HG03558 (cell line): ENCODE results near the gene FAM47B.

Experiments used
- ATAC-seq: cut with Tn5 transposase; IDR thresholded peaks from one replicate; pipeline ENCODE4 v1.9.1; 2021; ENCODE audit warnings: moderate number of reproducible peaks; ENCODE audit not compliant: unreplicated experiment; ENCODE audit errors: extremely low read depth

FAM47B gene

DNA sequence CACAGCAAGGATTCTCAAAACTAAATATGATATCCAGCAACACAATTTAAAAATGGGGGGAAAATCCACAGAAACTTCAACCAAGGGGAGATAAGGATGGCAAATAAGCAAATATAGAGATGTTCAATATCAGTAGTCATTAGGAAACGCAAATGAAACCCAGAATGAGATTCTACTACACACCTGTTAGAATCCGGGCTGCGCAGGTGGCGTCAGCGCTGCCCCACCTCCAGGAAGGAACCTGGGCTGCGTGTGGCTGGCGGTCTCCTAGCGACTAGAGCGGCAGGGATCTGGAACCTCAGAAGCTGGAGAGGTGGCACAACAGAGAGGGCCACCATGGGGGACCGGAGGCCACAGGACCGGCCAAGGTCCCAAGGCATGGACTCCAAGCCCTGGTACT, at the start of gene FAM47B:
TSS of gene FAM47B (plus strand) at position 301 of the 400 bp plus-strand sequence. CDS start at position 337, 36 bp downstream.
- ATAC-seq: no peak

DNA sequence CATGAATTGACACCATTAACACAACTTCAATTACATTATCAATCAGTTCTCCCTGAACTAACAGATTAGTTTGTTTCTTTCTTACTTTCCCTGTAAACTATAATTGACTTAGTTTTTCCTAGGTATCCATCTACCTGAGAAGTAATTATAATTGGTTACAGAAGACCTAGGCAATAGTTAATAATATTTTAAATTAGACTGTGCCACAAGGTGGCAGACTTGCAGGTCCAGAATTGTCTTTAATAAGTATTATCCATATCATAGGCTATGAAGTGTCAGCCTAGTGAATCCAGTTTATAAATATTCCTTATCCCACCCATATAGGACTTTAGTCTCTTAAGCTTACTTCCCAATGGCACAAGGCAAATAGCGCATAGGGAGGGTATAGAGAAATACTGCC, 48.9 kb upstream of the FAM47B start:
- no peak for ATAC-seq

DNA sequence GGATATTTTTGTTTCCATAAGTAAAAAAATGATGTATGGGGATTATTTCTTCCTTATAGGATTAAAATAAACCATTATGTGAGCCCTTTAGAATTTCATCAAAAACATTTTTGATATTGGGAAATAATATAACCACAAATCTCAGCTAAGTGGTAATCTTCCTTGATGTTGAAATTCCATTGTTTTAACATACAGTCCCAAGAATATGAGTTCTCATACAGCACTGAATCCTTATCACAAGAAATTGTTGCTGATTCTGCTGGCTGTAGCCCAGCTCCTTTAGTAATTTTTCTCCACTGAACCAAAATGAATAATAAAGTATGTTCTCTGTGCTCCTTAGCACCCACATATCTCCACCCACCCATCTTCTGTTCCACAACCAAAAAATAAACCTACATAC, 41.9 kb upstream of the FAM47B start:
- ATAC-seq: no peak

DNA sequence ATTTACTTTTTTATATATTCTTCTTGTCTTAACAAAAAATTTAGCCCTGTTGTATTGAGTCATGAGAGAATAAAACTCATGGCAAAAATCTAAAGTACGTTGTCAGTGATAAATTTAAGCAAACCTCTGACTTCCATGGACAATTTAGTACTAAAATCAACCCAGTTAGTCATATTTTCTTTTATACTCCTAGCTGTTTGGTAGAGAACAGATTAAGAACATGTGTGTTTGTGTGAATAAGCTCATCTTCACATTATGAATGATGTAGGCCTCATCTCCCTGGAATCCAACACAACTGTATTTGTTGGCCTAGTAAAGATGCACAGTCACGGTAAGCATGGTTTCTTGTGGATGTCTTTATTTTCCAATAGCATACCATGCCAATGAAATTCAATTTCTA, 40.8 kb upstream of the FAM47B start:
- ATAC-seq: no peak

DNA sequence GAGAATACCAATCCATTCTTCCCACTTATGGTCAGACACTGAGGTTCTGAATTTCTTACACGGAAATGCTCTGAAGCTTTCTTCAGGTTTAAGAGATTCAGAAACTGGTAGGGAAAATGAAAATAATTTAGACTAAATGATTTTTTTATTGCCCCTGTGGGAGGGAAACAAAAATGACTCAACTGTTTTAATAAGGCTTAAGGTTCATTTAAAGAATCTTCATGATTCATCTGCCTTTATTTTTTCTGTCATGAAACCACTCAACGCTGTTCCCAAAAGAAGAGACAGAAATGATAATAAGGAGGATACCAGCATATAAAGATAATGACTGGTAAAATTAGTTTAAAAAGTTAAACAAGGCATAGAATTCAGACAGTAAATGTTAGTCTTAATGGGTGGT, 39.3 kb upstream of the FAM47B start:
- no peak for ATAC-seq

DNA sequence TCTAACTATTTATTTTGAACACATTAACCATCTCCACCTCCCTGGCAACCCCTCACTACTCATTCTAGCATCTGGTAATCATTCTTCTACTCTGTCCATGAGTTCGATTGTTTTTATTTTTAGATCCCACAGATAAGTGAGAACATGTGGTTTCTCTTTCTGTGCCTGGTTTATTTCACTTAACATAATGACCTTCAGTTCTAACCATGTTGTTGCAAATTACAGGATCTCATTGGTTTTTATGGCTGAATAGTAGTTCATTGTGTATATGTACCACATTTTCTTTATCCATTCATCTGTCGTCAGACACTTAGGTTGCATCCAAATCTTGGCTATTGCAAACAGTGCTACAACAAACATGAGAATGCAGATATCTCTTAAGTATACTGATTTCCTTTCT, 33.4 kb upstream of the FAM47B start:
- no peak for ATAC-seq

DNA sequence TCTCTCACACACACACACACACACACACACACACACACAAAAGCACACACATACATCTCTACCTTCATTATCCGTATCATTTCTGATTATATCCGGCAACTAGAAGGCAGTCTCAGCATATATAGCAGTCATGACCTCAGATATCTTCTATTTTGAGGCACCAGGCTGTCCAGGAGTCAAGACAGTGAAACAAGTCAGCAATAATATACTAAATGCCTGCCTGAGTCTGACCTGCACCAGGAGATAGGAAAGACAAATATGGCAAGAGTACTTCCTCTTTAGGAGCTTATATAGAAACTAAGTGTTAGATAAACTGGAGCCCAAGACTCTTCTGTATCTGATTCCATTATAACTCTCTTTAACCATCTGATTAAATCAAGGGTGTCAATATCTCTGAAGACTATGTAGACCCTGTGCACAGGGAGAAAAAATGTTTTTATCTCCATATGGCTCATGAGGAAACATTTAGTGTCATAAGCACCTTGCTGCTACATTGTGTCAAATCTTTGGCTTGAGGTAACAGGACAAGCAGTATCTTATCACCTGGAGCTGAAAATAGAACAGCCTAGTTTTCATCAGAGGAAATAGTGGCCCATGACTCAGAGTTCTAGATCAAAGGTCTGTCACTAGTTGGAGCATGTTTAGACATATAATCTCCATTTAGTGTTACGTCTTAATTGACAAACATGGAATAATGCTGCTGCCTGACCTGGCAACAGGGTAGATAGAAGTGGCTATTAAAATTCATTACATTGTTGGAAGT, 27.0 kb upstream of the FAM47B start:
- ATAC-seq: no peak

DNA sequence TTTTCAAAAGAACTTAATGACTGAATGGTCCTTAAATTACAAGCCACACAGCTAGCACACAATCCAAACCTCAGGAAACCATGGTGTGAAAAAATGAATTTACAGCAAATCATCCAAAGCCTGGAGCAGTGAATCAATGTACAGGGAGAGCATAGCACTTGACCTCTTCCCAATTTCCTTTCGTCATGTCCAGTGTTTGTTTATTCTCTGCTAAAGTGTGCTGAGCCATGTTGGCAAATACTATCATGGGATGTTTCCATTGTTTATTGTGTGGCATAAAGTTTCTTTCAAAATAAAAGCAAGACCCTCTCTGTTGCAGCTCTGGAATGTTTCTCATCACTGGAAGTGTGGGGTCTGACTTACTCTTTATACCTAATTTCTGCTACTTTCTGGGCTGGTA, 25.4 kb upstream of the FAM47B start:
- no peak for ATAC-seq

DNA sequence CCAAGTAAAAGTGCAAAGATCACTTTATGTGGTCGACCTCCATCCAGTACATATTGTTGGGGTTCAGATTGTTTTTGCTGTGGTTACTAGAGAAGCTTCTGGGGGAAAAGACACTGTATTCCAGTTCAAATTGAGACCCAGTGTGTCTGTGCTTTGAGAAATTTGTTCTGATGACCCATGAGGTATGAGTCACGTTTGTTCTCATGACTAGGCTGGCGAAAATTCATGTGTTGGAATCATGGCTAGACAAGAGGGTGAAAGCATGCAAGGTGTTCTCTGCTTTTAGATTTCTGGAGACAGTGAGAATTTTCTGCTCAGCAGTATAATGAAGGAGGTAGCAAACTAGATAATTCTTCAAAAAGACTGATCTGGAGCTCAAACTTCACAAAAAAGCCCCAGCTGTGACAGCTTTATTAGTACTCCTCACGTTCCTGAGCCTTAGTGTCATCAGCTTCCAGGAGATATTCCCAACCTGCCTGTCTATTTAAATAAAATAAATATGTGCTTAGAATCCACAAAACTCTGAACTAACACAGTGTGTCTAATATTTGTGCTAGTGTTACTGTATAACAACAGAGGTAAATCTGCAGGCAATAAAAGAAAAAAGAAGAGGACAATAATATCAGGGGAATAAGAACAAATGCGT, 24.4 kb upstream of the FAM47B start:
- no peak for ATAC-seq

DNA sequence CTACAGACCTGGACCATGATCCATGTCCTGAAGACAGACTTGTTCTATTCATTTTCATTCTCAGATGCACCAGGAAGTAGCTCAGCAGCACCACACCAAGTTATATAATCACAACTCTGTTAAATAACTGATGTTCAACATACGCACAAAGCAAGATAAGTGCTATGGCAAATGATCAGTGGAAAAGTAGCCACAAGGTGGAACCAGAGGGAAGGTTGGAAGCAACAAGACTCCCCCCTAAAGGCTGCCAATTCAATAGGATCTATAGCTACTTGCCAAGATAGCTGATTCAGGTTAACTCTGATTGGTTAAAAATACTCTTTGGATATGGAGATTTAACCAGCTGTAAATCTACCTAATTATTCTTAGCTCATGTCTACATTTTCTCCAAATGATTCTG, 23.7 kb upstream of the FAM47B start:
- ATAC-seq: no peak

DNA sequence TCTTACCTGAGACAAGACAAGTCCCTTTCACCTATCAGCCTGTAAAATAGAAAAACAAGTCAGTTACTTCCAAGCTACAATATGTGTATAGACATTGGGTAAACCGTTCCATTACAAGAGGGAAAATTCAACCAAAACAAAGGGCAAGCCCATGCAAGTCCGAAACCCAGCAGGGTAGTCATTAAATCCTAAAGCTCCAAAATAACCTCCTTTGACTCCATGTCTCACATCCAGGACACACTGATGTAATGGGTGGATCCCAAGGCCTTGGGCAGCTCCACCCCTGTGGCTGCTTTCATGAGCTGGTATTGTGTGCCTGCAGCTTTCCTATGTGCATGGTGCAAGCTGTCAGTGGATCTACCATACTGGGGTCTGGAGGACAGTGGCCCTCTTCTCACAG, 14.7 kb upstream of the FAM47B start:
- no peak for ATAC-seq

DNA sequence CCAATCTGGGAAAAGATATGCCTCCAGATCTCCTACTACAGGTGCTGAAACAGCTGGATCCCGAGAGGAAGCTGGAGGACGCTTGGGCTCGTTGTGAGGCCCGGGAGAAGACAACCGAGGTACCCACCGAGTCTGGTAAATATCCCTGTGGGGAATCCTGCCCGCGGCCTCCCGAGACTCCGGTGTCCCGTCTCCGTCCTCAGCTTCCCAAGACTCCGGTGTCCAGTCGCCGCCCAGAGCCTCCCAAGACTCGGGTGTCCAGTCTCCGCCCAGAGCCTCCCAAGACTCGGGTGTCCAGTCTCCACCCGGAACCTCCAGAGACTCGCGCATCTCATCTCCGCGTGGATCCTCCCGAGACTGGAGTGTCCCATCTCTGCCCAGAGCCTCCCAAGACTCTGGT, 639 bp downstream of the FAM47B start:
- no peak for ATAC-seq

DNA sequence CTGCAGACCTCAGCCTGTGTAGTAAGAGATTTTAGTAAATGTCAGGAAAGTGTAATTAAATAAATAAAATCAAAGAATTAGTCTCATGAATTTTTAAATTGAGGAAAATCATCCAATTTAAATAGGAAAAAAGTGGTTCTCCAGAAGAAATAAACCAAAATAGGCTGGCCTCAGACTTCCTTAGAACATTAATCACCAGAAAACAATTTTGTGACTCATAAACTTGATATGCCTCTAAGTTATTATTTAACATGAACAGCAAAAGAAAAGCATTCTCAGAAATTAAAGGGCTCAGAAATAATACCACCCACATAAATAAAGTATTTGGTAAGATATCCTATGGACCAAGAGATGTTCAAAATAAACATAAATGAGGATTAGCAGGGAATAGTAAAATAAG, 14.3 kb downstream of the FAM47B start:
- ATAC-seq: no peak

DNA sequence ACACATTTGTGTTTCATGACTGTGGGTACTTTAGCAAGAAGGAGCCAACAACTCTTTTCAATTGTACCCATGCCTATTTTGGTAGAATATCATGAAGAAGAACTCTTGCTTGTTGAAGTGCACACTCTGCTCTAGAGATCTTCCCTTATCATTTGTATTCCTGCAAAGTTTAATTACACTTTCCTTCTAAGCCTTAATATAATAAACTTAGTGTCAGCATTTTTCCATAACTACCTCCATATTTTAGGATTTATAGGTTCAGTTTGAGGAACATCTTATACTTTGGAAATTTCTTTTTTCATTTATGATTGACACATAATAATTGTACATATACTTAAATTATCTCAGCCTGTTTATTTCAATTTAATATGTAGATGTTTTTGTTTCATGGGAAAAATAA, 19.1 kb downstream of the FAM47B start:
- no peak for ATAC-seq

DNA sequence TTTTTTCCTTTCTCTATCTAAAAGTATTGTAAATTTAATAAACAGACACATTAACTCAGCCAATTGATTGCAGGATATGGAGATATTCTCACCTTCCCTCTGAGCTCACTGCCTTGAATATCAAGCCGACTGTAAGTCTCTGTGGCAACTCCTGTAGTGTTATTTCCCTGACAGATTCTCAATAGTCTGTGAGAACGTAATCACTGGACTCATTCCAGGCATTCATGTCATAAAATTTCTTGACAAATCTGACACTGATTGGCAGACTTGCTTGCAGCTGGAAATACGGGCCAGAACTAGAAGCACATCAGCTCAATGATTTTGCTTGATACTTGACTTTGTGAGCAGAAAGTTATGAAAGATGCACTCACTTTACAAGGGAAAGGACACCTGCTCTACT, 29.6 kb downstream of the FAM47B start:
- ATAC-seq: no peak

DNA sequence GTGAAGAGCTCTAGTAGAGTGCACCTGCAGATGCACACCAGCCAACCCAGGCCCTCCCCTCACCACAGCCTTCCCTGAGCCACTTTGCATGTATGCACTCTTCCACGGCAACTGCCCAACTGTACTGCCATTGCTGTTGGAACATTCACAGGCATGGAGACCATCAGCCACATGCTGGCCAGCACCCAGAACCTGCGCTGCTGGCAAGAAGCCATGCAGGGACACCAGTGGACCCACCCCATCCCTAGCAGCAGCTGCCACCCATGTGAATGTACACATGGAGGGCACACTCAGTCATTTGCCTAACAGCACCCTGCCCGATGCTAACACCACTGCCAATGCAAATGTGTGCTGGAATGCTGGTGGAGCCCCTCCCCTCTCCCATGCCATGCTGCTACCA, 35.6 kb downstream of the FAM47B start:
- ATAC-seq: no peak

DNA sequence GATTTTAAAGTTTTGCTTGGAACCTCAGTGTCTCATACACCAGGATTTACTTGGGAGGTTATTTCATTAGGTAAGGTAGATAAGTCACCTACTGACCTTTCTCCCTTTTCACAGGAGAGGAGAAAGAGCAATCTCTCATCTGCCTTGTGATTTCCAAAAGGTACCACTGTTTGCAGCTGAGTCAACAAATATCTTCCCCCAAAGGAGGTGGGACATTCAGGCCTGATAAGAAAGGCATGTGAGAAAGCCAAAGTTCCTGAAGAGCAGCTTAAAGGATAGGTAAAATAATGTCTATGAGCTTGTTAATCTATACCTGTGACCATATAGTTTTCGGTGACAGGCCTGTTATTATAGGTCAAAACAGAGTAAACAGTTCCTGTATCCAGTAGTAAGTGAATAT, 45.0 kb downstream of the FAM47B start:
- no peak for ATAC-seq
